GM20000 (cell line): Measurements from ENCODE around the gene GPR137.
A peak's percentile ranks its signal among the peaks of the same experiment; 100 is the strongest.

ENCODE experiments used
- DNase-seq: peaks from one replicate; pipeline ENCODE4 v3.0.0; 2012; ENCODE audit warnings: low spot score
- CTCF ChIP-seq: IDR thresholded peaks from 2 replicates; pipeline ENCODE4 v1.5.1; 2012; ENCODE audit warnings: mild to moderate bottlenecking, control low read depth; ENCODE audit errors: extremely low read depth, missing control alignments

GPR137 gene

GRCh38 chr11:64297699-64298358, 12.2 kb downstream of the GPR137 start:
- no peak for TF ChIP-seq CTCF

GRCh38 chr11:64298966-64299846, 13.6 kb downstream of the GPR137 start:
- DNase-seq, result peak; percentile 33

More at GRCh38 chr11:64297699-64298358, 12.2 kb downstream of the GPR137 start:
- no peak for DNase-seq

GRCh38 chr11:64299847-64300648, 14.4 kb downstream of the GPR137 start, which contains the start of gene CATSPERZ:
Gene CATSPERZ, plus strand, starts transcription at chr11:64300358. Its CDS starts 53 bp downstream, at chr11:64300411.
- no peak for DNase-seq
- TF ChIP-seq CTCF, result peak; percentile 5

More at GRCh38 chr11:64298966-64299846, 13.6 kb downstream of the GPR137 start:
- TF ChIP-seq CTCF, result no peak

GRCh38 chr11:64303109-64304031, 17.7 kb downstream of the GPR137 start:
- no peak for TF ChIP-seq CTCF

GRCh38 chr11:64304032-64304315, 18.3 kb downstream of the GPR137 start:
- no peak for DNase-seq
- no peak for TF ChIP-seq CTCF

More at GRCh38 chr11:64303109-64304031, 17.7 kb downstream of the GPR137 start:
- DNase-seq, result no peak

- peak; percentile 91 for TF ChIP-seq CTCF
Observed at GRCh38 chr11:64304316-64305072, 18.8 kb downstream of the GPR137 start.

More at GRCh38 chr11:64304316-64305072, 18.8 kb downstream of the GPR137 start:
- peak; percentile 88 for DNase-seq
